CMK (cell line): ENCODE data around the gene HGS.
"Not testable (repeated sequence)": the region's sequence is repeated elsewhere in the genome, so short reads cannot be mapped to it uniquely, and the experiment has no call there.

Experiments used
- DNase-seq: peaks from one replicate; pipeline ENCODE4 v3.0.0-alpha.2; 2010; ENCODE audit warnings: low read depth

The HGS gene

GRCh38 chr17:81720267-81721071, 36.7 kb downstream of the HGS start:
- no peak for DNase-seq

- DNase-seq = no peak
These were observed 38.6 kb downstream of the HGS start for GRCh38 chr17:81722184-81723120.

- DNase-seq = no peak
These were observed 39.9 kb downstream of the HGS start for GRCh38 chr17:81723651-81724209.

- no peak for DNase-seq
These were observed 41.6 kb downstream of the HGS start for GRCh38 chr17:81725439-81725838.

DNA sequence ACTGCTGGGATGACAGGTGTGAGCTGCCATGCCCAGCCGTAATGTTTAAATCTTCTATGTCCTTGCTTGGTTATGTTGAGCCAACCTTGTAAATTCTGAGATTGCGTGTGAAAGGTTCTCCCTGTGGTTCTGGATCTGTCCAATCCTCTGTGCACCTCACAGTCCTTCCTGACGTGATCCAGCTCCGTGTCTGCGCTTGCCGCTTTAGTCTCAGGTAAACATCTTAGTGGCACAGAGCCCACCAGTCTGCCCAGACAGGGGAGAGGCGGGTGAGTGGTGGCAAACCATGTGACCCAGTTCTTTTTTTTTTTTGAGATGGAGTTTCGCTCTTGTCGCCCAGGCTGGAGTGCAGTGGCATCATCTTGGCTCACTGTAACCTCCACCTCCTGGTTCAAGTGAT, 42.2 kb downstream of the HGS start:
- no peak for DNase-seq

DNA sequence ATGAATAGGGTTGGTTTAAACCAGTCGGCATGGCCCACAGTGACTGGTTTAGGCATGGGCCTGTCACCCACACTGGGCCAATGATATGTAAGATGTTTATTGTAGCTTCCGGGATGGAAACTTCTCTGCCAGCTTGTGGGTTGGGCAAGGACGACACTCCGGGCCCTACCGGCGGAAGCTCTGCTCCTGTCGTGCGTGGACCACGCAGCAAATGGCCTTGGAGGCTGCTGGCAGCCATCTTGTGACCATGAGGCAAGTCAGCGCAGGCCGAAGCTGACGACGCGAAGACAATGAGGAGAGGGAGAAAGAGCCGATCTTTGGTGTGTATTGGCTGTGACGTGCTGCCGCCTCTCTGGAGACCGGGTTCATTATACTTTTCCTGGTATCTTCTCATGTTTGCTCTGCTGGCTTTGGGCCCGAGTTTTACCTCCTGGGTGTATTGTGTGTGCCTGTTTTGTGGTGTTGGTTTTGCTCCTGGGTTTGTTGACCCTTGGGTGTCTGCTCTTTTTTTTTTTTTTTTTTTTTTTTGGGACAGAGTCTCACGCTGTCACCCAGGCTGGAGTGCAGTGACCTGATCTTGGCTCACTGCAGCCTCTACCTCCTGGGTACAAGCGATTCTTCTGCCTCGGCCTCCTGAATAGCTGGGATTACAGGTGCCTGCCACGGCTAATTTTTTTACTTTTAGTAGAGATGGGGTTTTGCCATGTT, 43.7 kb downstream of the HGS start:
- no peak for DNase-seq

DNA sequence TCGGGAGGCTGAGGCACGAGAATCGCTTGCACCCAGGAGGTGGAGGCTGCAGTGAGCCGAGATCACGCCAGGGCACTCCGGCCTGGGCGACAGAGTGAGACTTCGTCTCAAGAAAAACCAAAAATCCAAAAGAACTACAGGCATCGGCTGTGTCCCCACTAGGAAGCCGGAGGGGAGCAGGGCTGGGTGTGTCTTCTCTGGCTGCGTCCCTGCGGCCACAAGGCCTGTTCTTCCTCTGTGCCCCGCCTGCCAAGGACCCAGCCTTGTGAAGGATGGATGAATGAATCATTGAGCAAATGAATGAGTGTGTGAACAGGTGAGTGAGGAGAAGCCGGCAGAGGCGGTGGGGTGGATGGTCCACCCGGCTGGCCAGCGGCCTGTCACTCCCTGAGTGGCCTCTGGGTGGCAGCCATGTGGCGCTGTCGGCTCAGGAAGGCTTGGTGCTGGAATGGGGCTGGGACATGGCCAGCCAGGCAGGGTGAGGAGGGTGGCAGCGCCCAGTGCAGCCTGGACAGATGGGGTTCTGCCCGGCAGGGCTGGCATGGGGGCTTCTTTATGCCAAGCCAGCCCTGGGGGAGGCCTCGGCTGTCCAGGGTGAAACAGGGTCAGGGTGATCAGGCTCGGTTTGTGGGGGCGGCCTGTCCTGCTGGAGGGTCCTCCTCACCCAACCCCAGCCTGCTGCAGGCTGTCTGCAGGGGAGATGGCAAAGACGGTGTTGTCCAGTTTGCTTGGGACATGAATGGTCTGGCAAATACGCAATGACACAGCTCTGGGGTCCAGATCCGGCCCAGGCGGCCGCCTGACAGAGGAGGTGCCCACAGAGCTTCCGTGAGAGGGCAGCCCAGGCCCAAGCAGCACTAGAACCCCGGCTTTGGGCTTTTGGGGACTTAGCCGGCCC, 49.9 kb downstream of the HGS start:
- no peak for DNase-seq

DNA sequence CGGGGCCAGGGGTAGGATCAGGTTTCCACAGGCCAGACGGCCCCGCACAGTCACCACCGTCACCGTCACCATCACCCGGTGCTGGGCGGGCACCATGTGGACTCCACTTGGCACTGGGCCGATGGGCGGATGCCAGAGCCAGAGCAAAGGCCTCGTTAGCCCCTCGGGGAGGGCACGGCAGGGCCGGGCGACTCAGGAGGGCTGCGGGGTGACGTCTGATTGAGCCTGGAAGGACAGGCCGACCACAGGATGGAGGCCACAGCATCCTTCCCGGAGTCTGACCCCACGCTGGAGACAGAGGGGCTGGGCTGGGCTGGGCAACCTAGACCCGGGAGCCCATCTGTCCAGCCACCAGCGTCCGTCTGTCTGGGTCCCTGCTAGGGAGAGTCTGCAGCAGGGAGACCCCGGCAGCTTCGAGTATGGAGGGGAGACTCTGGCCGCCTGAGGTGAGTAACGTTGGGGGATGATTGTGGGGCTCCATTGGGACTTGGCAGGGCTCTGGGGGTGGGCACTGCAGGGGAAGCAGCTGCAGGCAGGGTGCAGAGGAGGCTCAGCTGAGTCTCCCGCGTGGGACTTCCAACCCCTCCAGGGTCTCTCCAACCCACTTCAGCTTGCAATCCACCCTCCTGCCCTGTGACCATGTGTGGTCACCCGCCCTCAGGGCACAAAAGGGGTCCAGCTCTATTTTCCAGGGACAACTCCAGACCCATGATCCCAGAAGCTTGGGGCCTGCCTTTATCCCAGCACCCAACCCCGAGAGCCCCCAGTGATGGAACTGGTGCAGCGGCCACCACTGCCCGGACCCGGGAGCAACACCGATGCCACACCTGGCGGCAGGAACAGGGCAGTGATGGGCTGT, 50.8 kb downstream of the HGS start:
- no peak for DNase-seq

- no peak for DNase-seq
These were observed 51.7 kb downstream of the HGS start for GRCh38 chr17:81735264-81736102.

- DNase-seq = no peak
These were observed 54.4 kb downstream of the HGS start for GRCh38 chr17:81737947-81738800.

- no peak for DNase-seq
These were observed 55.1 kb downstream of the HGS start for GRCh38 chr17:81738801-81739393.

DNA sequence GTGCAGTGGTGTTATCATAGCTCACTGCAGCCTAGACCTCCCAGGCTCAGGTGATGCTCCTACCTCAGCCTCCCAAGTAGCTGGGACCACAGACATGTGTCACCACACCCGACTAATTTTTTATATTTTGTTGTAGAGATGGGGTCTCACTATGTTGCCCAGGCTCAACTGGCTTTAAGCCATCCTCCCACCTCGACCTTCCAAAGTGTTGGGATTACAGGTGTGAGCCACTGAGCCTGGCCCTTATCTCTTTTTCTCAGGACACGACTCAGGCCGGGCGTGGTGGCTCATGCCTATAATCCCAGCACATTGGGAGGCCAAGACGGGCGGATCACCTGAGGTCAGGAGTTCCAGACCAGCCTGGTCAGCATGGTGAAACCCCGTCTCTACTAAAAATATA, 55.8 kb downstream of the HGS start:
- DNase-seq = not testable (repeated sequence)

GRCh38 chr17:81740395-81740961, 56.7 kb downstream of the HGS start:
- DNase-seq = no peak

DNA sequence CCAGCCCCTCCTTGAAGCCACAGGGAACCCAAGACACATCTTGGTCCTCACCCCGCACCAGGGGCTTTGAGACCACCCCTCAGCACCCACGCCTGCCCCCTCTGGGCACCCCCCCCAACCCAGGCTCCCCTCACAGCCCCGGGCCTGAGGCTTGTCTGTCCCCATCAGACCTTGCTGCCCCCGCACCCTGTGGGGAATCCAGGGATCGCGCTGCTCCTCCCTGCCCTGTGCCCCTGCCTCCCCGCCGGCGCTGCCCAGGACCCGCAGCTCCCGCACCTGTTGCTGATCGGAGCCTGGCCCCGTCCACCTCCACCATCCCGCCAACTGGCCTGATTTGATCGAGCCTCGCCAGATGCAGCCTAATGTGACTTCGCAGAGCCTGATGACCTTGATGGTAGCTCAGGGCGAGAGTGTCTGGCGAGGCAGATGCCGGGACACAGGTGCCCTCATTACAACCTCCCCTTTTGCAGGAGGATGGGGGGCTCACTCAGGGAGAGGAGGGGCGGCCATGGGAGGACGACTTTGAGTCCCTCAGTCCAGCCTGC, 57.3 kb downstream of the HGS start:
- no peak for DNase-seq

GRCh38 chr17:81741594-81742452, 58.0 kb downstream of the HGS start:
- no peak for DNase-seq
